Measurements from ENCODE around the gene PREX1.
"Not testable (repeated sequence)": the region's sequence is repeated elsewhere in the genome, so short reads cannot be mapped to it uniquely, and the experiment has no call there.

Gene PREX1

GRCh38 chr20:48829940-48830339 is 2.1 kb upstream of the PREX1 start:
- DNase-seq (ENCODE audit: low spot score), result no peak
- no peak for TF ChIP-seq CTCF (IDR thresholded peaks at IDR 0.05; ENCODE audit: extremely low read depth, missing control alignments)

GRCh38 chr20:48828734-48829460 is 1.1 kb upstream of the PREX1 start:
- no peak for DNase-seq (ENCODE audit: low spot score)
- no peak for TF ChIP-seq CTCF (IDR thresholded peaks at IDR 0.05; ENCODE audit: extremely low read depth, missing control alignments)

GRCh38 chr20:48826883-48827771 is 672 bp downstream of the PREX1 start:
- no peak for TF ChIP-seq CTCF (IDR thresholded peaks at IDR 0.05; ENCODE audit: extremely low read depth, missing control alignments)
- peak; percentile 66 for DNase-seq (ENCODE audit: low spot score)

GRCh38 chr20:48826480-48826879 is 1.3 kb downstream of the PREX1 start:
- not testable (repeated sequence) for DNase-seq (ENCODE audit: low spot score)

GRCh38 chr20:48826069-48826468 is 1.7 kb downstream of the PREX1 start:
- no peak for TF ChIP-seq CTCF (IDR thresholded peaks at IDR 0.05; ENCODE audit: extremely low read depth, missing control alignments)
- DNase-seq (ENCODE audit: low spot score), result no peak

GRCh38 chr20:48825566-48825920 is 2.3 kb downstream of the PREX1 start:
- DNase-seq (ENCODE audit: low spot score), result no peak
- TF ChIP-seq CTCF (IDR thresholded peaks at IDR 0.05; ENCODE audit: extremely low read depth, missing control alignments), result no peak

GRCh38 chr20:48824830-48825565 is 2.8 kb downstream of the PREX1 start:
- TF ChIP-seq CTCF (IDR thresholded peaks at IDR 0.05; ENCODE audit: extremely low read depth, missing control alignments), result no peak
- no peak for DNase-seq (ENCODE audit: low spot score)

All from GM20000 (cell line).